GM18511 (cell line): ENCODE results near the gene RPL27.
A peak's percentile ranks its signal among the peaks of the same experiment; 100 is the strongest.

Experiments used
- ATAC-seq: cut with Tn5 transposase; IDR thresholded peaks from one replicate; pipeline ENCODE4 v1.9.1; 2021; ENCODE audit warnings: mild to moderate bottlenecking, moderate library complexity; ENCODE audit not compliant: unreplicated experiment

The RPL27 gene

DNA sequence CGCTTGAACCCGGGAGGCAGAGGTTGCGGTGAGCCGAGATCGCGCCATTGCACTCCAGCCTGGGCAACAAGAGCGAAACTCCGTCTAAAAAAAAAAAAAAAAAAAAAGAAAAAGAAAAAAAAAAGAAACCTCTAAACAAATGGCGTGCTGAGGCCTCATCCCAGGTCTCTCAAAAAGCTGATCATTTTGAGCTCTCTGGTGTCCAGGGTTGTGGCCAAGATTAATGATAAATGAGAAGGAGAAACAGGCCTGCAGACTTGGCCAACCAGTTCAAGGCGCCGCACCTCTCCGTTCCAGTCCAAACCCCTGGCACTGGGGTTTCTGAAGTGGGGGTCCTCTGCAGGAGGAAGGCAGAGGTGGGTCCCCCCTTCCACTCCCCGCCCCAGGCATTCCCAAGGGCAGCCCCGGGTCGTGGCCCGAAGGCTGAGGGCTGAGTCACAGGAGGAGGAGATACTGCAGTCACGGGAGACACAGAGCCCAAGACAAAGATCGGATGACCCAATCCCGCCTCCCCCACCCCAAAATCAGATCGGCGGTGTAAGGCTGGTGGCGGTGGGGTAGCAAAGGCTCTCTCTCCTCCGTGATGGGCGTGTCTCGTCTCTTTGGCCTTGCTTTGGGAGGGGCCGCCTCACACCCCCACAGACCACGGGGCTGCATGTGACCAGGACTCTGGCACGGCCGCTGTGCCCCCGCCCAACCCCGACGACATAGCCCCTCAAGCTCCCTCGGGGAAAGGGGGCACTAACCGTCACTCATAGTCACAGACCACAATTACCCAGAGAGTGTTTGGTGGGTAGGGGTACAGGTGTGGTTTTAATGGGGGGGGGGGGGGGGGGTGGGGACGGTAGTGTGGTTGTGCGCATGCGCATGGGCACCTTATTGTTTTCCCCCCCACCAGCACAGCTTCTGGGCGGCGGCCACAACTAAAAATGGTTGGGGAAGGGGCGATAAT is 22.8 kb downstream of the RPL27 start:
- no peak for ATAC-seq

DNA sequence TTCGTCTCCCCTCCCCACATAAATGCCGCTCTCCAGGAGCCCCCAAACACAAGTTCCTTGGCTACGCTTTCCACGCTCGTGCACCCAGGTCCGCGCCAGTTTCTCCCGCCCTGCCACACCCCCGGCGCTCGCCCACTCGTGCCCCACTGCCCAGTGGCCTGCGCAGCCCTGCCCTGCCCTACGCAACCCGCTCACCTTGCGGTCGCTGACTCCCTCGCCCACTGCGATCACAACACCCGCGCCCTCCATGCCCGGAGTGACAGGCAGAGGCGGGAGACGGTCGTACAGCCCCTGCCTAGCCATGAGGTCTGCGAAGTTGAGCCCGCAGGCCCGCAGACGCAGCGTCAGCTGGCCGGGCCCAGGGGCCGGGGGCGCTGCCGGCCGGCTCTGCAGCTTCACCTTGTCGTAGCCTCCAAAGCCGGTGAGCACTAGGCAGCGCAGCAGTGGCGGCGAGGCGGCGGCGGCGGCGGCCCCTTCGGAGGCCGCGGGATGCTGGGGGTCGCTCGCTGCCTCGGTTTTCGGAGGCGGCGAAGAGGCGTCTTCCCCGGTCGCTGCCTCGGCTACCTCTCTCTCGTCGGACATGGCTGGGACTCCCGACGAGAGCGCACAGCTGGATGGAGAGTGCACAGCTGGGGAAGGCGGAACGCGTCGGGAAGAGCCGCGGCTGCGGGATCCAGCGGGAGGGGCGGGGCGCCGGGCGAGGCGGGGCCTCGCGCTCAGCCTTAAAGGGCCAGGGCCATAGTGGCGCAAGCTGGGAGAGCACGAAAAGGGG is 23.7 kb downstream of the RPL27 start, which contains the start of gene VAT1:
VAT1 (minus strand) TSS at position 645 of the 772 bp plus-strand sequence; CDS start at position 582, 63 bp downstream.
- ATAC-seq, result no peak

DNA sequence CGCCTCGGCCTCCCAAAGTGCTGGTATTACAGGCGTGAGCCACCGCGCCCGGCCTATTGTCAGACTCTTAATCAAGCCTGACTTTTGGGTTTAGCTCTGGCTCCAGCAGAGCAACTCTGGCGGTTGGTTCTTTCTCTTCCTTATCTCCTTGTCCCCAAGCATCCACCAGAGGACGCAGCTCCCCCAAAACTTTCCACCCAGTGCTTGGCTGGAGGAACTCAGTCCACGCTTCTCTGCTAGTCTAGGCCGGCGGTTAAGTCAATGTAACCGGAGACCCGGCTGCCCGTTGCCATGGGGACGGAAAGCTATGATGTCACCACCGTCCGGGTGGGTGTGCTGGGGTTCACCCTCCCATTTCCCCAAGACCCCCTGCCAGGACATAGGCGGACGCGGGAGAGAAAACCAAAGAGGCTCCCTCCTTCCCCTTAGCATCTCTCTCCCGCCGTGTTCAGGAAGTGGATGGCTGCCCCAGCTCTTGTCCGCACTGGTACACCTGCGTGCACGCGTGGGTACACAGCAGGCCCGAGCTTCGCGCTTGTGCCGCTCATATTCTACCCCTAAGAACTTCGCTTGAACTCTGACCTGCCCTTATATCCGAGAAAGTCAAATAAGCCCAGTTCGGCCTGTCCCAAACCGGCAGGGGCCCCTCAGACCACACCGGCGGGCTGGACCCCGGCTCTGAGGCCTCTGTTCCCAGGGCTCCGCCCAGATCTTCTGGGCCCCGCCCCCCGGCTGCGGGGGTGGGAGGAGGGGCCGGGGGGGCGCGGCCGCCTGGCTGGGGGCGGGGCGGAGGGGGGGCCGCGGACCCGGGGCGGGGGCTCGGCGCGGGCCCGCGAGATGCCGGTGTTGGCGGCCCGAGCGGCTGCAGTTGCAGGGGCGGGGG is 26.4 kb downstream of the RPL27 start, which contains the start of gene RND2:
RND2 (plus strand) TSS at position 825 of the 883 bp plus-strand sequence. CDS start 117 bp downstream, outside the sequence.
- peak; percentile 64 for ATAC-seq

DNA sequence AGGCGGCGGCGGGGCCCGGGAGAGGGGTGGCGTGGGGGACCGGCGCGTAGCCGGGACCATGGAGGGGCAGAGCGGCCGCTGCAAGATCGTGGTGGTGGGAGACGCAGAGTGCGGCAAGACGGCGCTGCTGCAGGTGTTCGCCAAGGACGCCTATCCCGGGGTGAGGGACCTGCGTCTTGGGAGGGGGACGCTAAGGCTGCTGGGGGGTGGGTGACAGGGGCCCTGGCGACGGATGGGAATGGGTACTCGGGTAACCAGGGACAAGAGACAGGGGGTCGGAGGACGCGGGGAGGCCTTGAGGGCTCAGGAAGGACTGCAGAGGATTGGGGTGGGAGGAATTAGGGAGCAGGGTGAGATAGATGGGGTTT is 27.1 kb downstream of the RPL27 start:
- ATAC-seq, result no peak

DNA sequence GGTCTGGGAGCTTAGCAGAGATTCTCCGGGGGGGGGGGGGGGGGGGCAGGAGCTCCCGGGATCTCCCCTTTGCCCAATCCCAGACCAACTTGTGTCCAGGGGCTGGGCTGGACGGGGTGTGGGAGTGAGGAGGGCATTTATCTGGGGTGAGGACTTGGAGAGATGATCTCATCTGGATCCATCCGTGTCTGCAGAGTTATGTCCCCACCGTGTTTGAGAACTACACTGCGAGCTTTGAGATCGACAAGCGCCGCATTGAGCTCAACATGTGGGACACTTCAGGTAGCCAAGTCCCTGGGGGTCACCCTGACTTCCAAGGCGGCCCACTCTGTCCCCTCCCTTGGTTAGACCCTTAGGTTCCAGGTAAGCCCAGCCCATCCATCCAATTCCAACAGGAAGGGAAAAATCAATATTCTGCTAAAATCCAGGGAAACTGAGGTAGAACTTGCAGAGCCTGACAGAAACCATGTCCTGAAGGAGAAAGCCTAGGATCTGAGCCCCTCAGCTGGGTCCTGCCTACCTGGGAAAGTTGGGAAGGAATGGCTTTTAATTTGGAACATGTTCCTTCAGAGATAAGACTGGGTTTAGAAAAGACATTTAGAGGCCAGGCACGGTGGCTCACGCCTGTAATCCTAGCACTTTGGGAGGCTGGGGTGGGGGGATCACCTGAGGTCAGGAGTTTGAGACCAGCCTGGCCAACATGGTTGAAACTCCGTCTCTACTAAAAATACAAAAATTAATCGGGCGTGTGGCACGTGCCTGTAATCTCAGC is 27.7 kb downstream of the RPL27 start:
- ATAC-seq, result no peak

DNA sequence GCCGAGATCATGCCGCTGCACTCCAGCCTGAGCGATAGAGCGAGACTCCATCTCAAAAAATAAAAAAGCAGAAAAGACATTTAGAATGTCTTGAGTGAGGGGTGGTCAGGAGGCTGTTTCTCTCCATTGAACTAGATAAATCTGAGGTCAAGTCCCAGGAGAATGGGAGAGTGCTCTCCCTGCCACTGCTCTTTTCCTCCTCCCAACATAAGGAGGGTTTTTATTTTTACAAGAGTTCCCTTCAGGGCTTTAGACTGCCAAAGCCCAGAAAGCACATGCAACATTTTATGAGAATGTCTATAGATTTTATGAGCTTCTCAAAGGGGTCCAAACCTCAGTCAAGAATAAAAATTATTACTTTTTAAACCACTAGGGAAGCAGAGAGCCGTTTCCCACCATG is 28.4 kb downstream of the RPL27 start:
- no peak for ATAC-seq

DNA sequence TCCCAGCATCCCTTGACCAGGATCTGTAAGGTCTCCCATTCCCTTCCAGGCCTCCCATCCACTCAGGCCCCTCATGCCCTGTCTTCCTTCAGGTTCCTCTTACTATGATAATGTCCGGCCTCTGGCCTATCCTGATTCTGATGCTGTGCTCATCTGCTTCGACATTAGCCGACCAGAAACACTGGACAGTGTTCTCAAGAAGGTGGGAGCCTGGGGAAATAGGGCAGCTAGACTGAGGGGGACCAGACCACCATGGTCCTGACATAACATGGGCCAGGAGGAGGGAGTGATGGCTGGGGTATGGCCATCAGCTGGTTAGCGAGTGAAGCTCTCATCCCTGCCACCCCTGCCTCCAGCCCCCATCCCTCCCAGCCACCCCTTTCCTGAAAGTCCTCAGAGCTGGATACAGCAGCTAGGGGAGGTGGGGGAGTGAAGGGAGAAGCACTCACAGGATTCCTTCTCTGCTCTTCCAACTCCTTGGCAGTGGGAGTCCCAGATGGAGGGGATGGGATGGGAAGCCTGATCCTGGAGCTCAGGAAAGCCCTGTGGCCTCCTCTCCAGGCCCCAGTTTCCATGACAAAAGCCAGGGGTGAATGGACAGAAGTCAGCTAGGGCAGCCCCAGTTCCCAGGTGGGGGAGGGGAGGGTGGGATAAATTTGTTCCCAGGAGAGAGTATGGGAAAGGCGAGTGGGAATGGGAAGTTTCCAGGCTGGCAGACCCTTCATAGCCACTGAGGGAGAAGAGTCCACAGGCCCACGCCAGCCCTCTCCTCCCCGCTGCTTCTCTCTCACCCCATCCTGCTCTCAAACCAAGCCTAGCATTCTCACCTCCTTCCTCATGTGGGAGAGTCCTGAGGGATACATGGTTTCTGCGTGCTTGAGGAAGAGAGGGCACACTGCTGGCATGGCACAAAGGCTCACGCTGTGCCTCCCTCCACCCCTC is 29.1 kb downstream of the RPL27 start:
- ATAC-seq, result no peak

DNA sequence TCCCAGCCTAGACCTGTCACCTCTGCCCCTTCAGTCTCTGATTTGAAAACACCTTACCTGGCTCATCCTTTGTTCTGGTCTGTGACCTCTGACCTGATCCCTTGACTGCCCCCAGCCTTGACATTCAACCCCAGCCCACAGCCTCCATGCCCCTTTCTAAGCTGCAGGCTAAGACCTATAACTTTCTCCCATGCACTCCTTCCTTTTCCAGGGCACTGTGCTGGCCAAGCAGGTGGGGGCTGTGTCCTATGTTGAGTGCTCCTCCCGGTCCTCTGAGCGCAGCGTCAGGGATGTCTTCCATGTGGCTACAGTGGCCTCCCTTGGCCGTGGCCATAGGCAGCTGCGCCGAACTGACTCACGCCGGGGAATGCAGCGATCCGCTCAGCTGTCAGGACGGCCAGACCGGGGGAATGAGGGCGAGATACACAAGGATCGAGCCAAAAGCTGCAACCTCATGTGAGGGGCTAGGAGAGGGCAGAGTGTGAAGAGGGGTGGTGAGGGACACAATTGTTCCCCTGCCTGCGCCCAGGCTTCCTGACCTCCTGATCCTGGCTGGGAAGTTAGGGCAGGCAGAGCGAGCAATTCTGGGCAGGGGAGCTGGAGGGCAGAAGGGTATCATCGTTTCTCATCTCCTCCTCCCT is 30.1 kb downstream of the RPL27 start:
- ATAC-seq, result no peak

DNA sequence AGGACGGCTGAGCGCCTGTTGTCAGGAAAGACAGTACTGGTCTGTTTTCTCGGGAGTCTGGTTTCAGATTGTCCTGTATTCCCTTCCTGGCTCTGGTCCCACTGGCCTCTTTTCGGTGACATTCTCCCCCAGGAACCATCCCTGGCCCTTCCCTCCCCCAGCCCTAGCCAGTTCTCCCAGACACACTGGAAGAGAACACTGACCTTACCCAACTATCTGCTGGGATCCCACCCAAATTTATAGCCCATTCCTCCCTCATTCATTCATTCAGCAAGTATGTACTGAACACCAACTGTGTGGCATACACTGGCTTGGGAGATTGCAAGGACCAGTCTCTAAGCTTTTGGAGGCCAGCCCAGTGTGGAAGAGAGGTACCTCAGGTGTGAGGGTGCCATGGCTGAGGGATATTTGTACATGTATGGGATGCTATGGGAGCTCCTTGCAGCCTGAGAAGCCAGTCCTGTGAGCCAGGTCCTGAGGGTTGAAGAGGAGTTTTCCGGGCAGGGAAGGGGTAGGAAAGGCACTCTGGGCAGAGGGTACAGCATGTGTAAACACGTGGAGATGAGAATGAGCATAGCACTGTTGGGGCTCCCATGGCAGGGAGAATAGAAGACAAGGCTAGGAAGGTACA is 32.0 kb downstream of the RPL27 start:
- no peak for ATAC-seq

DNA sequence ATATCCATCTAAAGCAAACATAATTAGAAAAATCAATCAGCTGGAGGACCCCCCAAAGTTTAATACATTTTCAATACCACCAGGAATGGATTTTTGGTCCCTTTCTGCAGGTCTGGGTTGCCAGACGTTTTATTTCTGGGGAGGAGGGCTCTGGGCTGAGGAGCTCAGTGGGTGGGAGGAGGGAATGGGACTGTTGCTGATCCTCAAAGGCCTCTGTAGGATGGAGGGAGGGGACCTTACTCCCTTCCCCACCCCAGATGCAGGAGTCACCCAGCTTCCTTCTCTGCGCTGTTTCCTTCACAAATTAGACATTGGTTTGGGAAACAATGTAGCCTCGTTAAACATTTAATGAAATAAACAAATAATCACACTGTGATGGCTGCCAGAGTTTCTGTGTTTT is 33.4 kb downstream of the RPL27 start:
- no peak for ATAC-seq

DNA sequence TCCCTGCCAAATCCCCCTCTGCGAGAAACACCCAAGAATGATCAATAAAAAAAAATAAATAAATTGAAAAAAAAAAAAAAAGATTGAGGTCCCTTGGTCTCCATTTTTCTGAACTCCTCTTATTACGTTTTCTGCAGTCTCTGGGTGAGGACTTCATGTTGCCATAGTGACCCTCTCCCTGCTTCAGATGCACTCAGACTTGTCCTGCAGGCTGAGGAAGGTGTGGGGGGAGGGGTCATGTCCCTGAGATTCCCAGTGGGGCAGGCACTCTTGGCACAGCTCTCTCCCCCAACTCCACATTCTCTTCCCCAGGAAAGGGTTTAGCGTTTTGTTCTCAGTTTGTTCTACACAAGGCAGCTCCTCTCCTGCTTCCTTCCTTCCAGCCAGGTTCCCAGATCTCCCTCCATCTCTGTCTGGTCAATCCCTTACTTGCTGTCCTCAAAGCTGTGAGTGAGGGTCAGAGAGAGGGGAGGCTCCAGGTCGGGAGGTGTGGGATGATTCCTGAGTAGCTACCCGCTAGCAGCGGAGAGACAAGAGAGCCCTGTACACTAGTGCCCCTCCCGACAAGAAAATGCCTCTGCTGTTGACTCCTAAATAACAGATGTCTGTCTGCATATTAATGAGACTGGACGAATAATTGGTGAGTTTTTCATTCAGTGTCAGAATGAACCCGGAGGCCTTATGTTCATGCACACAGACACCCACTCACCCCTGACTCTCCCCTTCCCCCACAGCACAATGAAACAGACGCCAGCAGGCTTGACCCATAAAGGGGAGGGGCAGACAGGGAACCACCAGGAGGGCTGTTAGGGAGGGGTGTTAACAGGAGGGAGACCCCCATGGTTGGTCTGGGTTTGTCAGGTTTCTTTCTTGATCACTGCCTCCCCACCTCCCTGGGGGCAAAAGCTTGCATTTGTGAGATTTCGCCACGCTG is 36.0 kb downstream of the RPL27 start:
- ATAC-seq, result no peak

DNA sequence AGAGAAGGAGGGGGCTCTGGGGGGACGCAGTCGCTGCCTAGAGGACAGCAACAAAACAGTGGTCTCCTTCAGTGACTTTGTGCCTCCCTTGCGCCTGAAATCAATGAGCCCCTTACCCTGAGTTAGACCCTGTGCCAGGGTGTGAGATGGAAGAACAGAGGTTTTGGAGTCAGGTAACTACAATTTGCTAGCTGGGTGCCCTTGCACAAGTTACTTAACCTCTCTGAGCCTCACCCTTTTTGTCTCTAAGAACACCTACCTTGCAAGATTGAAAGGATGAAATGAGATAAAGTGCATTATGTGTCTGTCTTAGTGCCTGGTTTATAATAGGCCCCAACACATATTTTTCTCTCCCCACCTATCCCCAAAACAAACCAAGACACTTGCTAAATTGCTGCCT is 36.7 kb downstream of the RPL27 start:
- no peak for ATAC-seq

DNA sequence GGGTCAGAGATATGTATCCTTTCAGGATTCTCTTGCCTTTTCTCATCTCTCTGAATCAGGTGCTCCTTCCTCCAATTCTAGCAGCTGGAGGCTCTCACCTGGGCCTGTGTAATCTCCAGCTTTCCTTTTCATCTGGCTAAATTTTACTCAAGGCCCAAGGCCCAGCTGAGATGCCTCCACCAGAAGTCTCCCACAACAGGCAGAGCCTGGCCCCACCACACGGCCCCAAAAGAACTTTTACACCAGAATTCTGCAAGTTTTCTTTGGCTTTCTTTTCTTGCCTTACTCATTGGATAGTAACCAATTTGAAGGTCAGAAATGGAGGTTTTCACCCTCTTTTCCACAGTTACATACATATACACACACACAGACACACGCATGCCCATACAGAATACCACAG is 41.4 kb downstream of the RPL27 start:
- ATAC-seq, result no peak

DNA sequence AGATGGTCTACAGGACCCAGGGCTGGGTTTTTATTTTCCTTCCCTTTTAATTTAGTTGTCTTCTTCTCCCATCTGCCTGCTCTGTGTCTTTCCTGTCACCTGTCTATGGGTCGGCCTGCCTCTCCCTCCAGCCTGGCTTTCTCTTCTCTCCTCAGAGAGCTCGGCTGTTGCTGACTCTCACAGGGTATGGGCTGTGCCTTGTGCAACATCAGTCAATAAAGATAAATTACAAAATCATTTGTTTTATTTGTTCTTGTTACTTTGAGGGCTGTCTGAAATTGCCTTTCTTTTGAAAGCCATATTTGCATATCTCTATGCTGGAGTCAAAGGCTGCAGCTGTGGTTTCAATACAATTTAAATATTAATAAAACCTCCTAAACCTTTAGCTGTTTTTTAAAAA is 42.4 kb downstream of the RPL27 start:
- ATAC-seq, result no peak

DNA sequence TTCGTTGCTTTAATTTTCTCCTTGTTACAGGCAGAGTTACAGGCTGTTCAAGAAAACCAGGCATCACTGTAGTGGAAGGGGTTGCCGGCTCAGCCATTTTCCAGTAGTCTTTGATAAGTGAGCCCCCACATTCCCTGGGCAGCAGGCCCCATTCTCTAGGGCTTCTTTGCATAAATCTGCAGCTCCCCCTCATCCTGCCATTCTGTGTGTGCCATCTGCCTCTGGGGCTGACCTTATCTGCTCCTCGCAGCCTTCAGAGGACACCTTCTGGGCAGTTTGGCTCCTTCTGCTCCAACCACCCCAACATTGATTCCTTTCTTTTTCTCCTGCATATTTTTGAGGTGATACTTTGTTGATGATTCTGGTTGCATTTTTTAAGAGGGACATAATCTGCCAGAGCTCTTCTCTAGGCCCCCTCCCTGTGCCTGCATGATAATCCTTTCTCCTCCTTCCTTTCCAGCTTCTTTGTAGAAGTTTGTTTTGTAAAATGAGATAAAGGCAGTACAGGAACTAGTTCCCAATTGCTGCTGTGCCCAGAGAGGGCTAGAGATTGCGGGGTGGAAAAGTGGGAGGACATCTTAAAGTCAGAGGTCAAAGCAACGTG is 43.9 kb downstream of the RPL27 start:
- no peak for ATAC-seq

DNA sequence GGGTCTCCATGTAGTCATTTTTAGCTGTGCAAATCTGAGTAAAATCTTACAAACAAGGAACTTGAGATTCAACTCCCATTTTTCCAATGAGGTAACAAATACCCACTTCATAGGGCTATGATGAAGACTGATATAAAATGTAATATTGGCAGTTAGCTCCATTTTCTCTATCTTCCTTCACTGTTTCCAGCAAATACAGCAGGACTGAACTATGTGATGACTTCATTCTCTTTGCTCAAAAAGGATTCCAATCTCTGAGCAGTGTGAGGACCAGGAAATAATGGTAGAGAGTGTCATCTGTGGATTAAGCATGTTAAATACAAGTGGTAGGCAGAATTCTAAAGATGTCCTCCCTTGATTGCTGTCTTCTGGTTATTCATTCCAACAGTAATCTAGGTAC is 45.1 kb downstream of the RPL27 start:
- ATAC-seq, result no peak

DNA sequence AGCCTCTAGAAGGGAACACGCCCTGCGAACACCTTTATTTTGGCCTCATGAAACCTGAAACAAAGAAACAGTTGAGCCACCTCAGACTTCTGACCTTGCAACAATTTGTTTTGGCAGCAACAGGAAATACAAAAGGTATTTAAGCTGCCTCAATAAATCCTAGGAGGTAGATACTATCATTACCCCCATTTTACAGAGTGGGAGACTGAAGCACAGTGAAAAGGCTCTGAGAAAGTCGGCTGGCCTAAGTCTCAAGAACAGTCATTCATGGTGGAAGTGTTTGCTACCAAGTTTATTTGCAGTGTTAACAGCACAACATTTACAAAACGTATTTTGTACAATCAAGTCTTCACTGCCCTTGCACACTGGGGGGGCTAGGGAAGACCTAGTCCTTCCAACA is 45.8 kb downstream of the RPL27 start:
- ATAC-seq, result no peak
